ACHN (cell line): ENCODE data around the gene ADCYAP1.

Source experiments
- DNase-seq: peaks from one replicate; pipeline ENCODE4 v3.0.0-alpha.2; 2015
- in situ Hi-C: cut with HindIII; loops from 2 replicates; pipeline ENCODE4 v1.10.0; 2017; ENCODE audit warnings: low sequenced_read_pairs, low pct_ligation_motif_present, low pct_unique_long_range_greater_than_20kb

The ADCYAP1 gene

DNA sequence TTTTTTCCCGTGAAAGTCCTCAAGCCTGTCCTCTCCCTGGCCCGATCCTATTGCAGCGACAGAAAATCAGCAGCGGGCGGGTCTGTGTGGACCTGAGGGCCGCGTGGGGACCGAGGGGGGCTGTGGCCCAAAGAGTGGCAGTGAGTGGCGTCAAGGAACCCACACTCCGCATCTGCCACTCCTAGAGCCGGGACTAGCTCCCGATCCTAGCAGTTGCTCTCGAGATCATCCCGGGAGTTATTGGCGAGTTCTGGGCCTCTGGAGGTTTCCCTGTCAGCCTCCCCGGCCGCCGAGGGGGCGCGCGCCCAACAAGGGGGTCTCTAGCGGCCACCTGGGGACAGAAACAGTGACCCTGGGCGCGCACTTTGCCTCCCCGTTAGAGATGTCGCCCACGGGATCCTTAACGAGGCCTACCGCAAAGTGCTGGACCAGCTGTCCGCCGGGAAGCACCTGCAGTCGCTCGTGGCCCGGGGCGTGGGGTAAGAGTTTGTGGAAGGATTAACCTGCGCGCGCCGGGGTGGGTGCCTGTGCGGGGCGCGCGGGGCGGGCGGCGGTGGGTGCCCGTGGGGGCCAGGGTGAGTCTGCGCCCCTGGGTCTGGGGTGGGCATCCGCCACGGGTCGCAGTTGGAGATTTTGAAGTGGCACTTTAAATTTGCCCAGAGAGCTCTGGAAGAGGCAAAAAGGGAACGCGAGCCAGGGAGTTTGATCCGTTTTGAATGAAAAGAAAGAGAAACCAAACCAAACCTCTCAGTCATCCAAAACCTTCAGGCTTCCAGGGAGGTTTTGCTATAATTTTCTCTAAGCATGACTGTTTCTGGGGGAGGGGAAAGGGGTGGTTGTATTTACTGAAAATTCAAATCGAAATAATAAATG is 3.5 kb downstream of the ADCYAP1 start:
- DNase-seq, result no peak
- in situ Hi-C loops, result no loop called here

DNA sequence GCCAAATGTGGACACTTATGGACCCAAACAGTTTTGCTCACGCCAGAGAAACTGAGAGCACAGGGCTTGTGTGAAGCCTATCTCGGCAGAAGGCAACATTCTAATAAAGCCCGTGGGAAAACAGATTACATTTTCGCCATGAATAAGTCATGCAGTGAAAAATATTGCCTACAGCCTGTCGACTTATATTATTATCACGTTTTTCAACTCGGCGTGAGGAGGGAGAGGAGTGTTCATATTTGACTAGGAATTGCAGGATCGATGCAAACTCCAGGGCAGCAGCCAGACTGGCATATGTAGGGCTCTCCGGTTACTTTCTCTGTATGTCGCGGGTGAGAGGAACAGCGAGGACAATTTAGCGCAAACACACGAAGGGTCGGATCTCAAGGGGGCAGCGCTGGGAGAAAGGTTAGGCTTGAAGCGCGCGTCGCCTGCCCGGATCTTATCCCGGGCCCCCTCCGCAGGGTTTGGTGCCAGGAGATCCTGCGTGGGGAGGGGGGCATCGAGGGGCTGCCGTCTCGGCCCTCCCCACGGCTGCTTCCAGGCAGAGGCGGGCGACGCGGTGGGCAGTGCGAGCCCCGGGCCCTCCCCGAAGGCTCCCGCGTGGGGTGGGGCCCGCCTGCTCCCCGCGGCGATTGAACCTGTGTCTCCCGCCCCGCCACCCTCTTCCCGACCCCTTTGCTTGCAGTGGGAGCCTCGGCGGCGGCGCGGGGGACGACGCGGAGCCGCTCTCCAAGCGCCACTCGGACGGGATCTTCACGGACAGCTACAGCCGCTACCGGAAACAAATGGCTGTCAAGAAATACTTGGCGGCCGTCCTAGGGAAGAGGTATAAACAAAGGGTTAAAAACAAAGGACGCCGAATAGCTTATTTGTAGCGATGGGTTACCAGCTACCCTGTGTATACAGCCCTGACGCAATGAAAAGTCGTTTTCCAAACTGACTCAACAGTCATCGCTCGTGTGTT is 4.4 kb downstream of the ADCYAP1 start:
- in situ Hi-C loops, result no loop called here
- no peak for DNase-seq

DNA sequence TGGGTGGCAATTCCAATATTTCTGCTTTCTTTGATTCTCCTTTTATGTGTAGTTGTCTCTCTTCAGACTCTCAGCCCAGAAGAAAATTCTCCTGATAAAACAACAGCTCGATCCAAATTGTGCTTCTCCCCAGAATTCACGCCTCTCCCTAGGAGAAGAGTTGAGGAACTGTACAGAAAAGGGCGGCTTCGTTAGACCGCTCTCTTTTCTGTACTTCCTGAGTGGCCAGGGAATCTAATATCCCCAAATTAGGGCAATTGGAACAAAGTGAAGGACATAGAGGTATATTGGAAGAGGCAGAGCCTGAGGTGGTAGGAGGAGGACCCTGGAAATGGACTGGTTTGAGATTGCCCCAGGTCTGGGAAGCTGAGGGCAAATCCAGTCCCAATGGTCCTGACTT is 5.6 kb downstream of the ADCYAP1 start:
- DNase-seq, result no peak
- in situ Hi-C loops, result no loop called here

DNA sequence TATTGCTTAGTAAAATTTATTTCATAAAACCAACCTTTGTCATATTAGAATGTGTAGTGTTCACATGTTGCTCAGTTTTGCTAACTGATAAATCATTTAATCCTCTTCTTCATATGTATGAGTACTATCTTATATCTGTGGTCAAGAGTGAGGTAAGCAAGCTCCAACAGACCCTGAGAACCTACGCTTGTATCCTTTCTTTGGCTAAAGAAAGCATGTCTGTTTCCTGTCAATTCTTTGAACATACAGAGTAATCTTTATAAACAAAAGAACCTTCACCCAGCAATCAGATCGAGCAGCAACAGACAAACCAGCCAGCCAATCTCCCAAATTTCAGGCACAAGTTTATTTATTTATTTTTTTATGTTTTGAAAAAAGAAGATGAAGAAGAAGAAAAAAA is 6.4 kb downstream of the ADCYAP1 start:
- no peak for DNase-seq
- in situ Hi-C loops, result no loop called here

DNA sequence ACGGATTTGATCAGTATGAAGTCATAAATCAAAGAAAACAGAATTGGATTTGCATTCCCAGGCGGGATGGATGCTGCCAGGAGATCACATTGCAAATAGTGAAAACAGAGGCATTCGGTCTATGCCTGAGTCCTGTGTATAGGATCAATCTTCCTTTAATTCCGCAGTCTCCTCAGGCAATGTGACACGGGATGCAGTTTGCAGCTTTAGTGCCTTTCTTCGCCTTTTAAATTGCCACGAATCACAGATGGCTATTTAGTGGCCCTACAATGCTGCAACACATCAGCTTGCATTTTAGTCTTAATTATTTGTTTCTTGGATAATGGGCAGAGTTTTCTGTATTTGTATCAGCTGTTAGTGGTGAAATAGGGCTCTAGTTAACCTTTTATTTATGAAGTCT is 6.8 kb downstream of the ADCYAP1 start:
- in situ Hi-C loops, result no loop called here
- DNase-seq, result no peak

DNA sequence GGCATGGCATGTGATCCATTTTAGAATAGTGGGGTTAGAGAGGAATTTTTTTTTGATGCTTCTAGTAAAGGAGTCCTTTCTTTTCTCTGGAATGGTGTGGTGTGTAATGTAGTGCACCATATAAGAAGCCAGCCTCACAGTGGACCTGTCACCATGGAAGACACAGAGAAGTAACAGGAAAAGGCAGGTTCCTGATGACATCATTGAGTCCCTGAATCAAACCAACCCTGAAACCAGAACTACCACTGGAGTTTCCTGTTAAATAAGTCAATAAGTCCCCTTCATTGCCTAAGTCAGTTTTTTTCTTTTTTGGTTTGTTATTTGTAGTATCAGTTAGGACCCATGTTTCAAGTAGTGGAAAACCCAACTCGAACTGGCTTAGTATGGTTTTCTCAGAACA is 11.9 kb downstream of the ADCYAP1 start:
- in situ Hi-C loops, result no loop called here
- DNase-seq, result no peak

DNA sequence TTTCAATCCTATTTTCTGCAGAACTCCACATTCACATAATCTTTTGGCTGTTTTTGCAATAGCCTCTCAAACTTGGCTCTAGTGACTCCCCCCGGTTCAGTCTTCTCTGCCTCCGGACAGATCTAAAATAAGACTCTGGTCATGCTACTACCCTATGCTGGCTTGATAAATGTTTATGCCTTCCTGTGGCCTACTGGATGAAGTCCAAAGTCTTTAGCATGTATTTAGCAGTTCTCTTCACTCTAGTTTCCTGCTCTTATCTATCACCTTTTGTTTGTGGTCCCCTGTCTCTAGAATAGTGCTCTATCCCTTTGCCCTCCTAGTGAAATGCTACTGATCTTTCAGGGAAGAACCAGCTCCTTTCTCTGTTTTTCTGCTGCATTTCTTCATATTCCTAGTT is 14.4 kb downstream of the ADCYAP1 start:
- in situ Hi-C loops, result no loop called here
- no peak for DNase-seq

DNA sequence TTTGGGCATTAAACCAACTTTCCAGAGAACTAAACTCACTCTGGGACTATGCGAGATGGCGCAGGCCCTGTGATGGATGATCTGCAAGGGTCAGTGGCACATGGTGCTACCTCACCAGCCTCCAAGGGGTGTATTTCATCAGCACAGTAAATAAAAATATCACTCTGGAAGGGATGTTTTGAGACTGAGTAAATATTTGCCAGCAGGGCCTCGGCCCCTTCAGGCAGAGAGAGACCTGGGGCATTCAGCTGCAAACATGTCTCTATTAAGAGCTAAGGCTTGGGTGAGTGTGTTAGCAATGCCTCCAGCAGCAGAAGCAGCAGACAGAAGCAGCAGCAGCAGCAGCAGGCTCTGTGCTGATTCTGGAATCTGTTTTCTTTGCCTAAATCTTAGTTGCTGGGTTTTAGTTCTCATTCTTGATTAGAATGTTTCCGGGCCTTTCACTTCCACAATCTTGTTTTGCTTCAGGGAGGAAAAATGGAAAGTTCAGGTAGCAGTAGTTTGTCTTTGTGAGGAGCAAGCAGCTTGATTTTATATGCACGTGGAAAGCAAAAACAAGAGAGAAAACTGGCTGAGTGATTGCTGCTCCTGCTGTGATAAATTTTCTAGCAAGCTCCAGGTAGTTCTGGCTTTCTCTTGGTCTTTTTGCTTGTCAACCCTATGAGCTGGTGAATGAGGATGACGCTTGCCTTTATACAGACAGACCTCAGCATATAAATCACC is 18.6 kb downstream of the ADCYAP1 start:
- in situ Hi-C loops, result no loop called here
- no peak for DNase-seq

DNA sequence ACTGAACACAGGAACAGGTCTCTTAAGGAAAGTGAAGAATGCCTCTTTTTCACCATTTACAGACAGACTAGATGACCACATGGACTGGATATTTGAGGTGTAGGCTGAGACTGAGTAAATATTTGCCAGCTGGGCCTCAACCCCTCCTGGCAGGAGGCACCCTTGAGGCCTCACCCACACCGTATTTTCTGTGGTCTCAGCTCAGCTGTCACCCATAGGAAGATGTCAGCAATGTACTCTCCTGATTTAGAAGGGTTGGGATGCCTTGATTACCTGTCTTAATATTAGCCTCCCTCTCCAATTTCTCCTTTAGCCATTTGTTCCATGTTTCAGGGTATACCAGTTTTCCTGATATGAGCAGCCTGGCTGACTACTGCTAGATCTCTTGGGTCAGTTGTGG is 20.3 kb downstream of the ADCYAP1 start:
- no peak for DNase-seq
- in situ Hi-C loops, result no loop called here

DNA sequence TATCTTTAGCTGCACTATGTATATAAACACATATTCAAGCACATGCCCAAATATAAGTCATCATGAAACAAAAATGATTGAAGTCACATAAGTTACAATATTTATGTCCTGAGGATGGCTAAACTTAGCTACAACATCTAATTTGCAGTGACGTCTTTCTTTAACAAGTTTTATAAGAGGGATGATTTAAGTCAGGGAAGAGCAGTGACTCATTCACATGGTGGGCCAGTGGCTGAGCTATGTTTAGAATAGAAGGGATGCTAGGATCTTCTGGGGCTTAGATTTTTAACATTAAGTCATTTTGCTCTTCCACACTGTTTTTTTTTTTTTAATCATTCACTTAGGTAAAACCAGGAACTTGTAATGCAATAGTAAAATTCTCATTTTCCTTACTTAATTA is 22.3 kb downstream of the ADCYAP1 start:
- no peak for DNase-seq
- in situ Hi-C loops, result no loop called here

DNA sequence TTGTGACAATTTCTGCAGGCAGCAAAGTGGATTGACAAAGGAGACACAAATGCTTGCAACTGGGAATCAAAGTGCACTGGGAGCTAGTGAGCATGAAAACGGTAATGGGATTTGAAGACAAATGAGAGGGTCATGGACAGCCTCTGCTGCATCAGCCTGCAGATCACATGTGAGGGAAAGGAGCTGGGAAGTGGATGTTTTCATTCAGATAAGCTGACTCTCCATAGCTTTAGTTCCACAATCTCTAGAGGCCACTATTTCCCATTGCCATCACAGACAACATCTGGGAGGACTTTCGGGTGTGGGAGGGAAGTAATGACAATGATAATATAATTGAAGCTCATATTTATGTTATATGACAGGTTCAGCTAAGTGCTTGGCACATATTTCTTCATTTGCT is 28.4 kb downstream of the ADCYAP1 start:
- in situ Hi-C loops, result no loop called here
- DNase-seq, result no peak

DNA sequence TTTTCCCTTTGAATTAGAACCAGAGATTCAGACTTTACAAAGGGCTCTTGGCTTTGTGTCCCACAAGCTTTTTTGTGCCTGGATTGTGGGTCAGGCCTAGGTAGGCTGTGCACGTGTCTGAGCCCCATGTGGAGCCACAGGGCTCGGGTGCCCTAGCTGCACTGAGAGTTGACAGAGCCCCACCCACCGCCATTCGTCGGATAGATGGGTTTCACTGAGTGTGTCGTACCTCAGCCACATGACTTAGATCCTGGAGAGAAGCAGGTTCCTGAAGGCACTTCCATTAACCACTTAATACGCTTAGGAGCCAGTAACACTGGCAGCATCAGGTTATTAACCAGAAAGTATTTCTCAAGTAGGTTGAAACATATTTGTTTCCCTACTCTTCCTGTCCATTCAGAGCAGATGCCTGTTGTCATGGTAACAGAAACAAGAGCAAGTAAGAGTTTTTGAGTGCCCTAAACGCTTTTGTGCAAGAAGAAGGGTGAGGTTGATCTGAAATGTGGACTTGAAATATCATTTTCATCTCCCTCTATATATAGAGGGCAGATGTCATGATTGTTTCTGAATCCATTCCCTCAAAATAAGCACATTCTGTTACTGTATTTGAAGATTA is 30.0 kb downstream of the ADCYAP1 start:
- in situ Hi-C loops, result no loop called here
- DNase-seq, result no peak

DNA sequence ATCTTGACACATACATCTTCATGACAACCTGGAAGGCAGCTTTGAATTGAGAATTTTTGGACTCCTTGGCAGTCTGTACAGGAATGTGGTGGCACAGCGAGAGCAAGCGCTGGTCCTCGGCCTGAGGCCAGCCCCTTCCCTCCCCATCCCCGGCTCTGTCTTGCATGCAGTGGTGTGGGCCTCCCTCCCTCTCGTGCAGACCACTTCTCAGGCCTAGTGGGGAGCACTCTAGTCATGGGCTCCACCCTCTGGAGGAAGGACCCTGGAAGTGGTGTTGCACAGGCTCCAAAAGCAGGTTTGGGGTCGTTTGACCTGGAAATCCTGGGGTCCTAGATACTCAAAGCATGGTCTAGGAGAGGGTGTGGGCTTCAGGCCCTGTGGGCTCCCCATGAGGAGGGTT is 32.3 kb downstream of the ADCYAP1 start:
- DNase-seq, result no peak
- in situ Hi-C loops, result no loop called here

DNA sequence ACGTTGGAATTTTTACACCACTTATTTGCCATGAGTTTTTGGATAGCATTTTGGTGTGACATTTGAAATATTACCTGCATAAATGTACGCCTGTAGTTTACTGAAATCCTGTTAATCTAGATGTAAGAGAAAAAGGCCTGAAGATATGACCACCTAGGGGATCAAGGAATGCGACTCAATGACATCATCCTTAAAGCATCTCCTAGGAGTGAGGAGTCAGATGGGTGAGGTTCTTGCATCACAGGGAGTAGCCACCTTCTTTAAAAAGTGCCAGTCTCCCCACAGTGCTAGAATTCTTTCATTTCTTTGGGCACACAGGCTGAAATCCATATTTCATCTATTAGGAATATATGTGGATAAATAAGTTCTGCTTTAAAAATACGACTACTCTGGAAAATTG is 34.5 kb downstream of the ADCYAP1 start:
- DNase-seq, result peak; percentile 59
- in situ Hi-C loops, result no loop called here

DNA sequence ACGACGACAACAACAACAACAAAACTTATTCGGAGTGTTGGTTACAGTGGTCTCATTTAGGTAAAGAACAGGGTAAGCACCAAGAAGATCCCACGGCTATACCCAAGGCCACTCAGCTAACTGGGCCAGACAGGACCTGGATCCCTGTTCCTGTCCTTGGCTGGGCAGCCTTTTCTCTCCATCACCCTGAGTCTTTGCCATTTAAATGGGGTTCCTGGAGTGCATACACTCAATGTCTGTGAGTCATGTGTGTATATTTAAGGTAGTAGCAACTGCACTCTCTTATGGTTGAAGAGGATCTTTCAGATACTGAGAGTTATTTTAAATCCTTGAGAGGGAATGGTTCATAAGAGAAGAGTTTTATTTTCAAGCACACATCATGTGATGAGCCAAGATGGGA is 35.3 kb downstream of the ADCYAP1 start:
- DNase-seq, result no peak
- in situ Hi-C loops, result no loop called here

DNA sequence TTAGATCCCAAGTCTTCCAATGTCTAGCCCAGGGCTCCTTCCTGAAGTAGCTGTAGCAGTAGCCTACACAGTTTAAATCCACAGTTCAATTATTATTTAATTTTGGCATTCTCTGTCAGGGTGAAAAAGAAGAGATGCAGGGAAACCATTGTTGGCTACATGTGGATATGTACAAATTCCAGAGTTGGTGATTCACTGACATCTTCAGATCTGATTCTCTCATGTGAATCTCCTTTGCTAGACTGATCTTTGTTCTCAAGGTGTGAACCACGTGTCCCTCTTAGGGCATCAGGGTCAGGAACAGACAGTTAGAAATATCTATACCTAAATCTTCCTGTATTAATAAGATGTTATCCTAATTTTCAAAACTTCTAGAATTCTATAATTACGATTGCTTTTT is 36.7 kb downstream of the ADCYAP1 start:
- DNase-seq, result no peak
- in situ Hi-C loops, result no loop called here

DNA sequence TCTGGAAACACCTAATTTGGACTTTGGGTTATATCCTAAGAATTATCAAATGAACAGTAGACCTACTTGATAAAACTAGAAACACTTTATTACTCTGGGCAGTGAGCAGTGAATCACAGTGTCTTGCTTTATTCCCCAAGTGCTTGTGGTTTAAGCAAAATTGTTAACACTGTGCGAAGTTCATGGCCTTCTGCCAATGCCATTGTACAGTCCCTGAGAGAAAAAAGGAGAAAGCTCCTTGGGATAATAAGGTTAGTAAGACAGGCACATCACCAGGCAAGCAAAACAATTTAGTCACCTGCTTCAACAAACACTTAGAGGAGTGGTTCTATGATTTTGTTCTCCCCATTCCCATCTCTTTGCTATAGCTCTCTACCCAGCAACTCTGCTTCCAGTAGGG is 39.8 kb downstream of the ADCYAP1 start:
- in situ Hi-C loops, result no loop called here

DNA sequence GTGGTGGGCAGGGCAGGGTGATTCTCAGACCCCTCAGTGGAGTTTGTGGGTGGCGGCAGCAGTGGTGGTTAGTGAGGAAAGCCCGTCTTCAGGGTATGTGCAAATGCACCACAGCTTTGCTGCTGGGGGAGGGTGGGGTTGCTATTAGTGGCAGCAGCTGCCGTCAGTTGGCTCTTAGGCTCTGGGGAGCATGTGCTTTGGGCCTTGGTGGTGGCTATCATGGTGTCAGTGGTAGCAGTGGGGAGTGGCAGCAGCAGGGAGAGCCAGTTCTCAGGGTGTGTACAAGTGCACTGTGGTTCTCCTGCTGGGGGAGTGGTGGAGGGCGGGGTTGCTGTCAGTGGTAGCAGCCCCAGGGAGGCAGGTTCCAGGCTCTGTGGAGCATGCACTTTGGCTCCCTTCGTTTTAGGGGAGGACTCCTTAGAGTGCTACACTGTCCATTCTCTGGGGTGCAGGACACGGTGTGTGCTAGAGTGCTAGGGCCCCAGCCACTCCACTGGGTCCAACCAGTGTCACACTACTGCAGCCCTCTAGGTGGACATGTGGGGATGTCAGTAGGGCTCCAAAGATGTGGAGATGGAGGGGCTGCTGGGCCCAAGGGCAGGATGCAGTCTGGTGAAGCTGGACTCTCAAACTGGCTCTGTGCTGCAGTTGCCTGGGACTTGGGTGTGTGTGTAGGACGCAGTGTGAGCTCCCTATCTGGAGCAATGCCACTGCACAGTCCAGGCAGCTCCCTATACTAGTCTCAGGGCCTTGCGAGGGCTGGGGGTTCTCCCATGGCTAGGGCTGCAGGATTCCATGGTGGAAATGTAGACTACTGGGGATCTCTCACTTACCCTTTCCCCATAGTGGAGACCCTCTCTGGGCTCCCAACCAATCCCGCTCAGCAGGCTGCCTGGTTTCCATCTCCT is 45.3 kb downstream of the ADCYAP1 start:
- no peak for DNase-seq
- in situ Hi-C loops, result no loop called here

More for the DNA sequence above, 39.8 kb downstream of the ADCYAP1 start:
- peak; percentile 68 for DNase-seq
